Lower leg skin (tissue), 4 donors: ENCODE results near the gene NUDT19. TPM values are rescaled to one million over a fixed set of nuclear protein-coding genes. Genes with fewer than 3 reads are reported as not detected.

Experiments used
- DNase-seq, 2 donors: peaks; one replicate each; pipeline ENCODE4 v3.0.0-alpha.2; 2019; ENCODE audit warnings: low spot score in 2 of 2
- H3K4me3 ChIP-seq: fragments of 200-600 bp; sonication (generic); 2 replicates; pipeline ENCODE4 v1.5.1; 2017; ENCODE audit warnings: mild to moderate bottlenecking, low read depth; ENCODE audit not compliant: poor library complexity, severe bottlenecking
- CTCF ChIP-seq, 3 donors: fragments of 450-650 bp; IDR thresholded peaks; one replicate each; pipeline ENCODE4 v1.5.1; 2016; ENCODE audit warnings: antibody characterized with exemption in 3 of 3, mild to moderate bottlenecking in 3 of 3, moderate library complexity in 2 of 3
- POLR2A ChIP-seq, 2 donors: fragments of 450-650 bp; IDR thresholded peaks; one replicate each; pipeline ENCODE4 v1.6.1; 2016 to 2017; ENCODE audit warnings: antibody characterized with exemption in 2 of 2, mild to moderate bottlenecking in 1 of 2, moderate library complexity in 1 of 2
- WGBS, 2 donors: methylation state at CpG; one replicate each; pipeline ENCODE4 v1.1.5; 2018; 5-methylcytosine and 5-hydroxymethylcytosine counted together
- intact Hi-C: fragments of 100-400 bp; cut with DNase I; formaldehyde crosslinking; loops from one replicate; pipeline ENCODE4 v1.15.0; 2023; ENCODE audit warnings: low total_unique reads
- total RNA-seq, 4 donors: library from RNA; depleted of rRNA; stranded (reverse); fragments of >200 nt; gene quantifications; one replicate each; pipeline ENCODE4 v1.1.0, GENCODE V29; 2016

The NUDT19 gene
- total RNA-seq, 4 donors from 2014 or later = 14.8 to 19.2 (median 18.6) TPM

DNA sequence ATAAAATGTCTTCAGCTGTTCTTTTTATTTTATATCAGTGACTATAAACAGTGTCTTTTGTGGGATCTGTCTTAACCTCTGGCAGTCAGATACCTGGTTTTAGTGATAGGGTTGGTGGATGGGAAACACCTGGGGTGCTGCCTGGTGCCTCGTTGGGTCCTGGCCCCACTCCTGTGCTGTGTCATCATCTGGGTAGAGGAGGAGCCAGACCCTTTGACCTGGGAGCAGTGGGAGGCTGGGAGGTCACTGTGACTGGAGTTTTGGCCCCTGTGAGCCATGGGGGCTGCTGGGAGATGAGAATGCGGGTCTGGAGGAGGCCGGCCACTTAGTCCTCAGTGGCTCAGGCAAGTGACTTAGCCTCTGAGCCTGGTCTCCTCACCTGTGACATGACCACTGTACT is 57.3 kb downstream of the NUDT19 start:
- intact Hi-C loops = no loop called here
- no peak for TF ChIP-seq POLR2A (IDR thresholded peaks at IDR 0.05)
- TF ChIP-seq CTCF (IDR thresholded peaks at IDR 0.05) = no peak
- DNase-seq = no peak

GRCh38 chr19:32749361-32749760 is 57.7 kb downstream of the NUDT19 start:
- 66 to 79% methylated on average over 6 of the region's 6 CpGs for WGBS, 2 donors
- TF ChIP-seq CTCF (IDR thresholded peaks at IDR 0.05) = no peak
- TF ChIP-seq POLR2A (IDR thresholded peaks at IDR 0.05) = no peak
- intact Hi-C loops = no loop called here
- DNase-seq = no peak
- no peak overlapping the region for H3K4me3 ChIP-seq

More for the DNA sequence above, 57.3 kb downstream of the NUDT19 start:
- no peak overlapping the region for H3K4me3 ChIP-seq
- 64 to 68% methylated on average over 3 of the region's 3 CpGs for WGBS, 2 donors

DNA sequence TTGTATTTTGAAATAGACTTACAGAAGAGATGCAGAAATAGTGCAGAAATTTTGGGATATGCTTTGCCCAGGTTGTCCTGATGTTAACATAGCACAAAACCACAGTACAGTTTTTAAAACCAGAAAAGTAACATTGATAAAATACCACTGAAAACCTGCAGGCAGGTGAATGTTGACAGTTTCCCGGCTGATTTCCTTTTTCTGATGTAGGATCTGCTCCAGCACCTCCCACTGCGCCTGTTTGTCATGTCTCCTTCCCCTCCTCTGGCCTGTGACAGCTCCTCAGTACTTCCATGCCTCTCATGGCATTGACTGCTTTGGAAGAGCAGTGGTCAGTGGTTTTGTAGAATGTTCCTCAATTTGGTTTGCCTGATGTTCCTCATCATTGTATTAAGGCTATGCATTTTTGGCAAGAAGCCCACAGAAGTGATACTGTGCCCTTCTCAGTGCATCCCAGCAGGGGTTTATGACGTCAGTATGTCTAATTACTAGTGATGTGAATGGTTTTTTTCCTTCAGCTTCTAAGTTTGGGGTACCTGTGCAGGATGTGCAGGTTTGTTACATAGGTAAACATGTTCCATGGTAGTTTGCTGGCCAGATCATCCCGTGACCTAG is 58.9 kb downstream of the NUDT19 start:
- TF ChIP-seq CTCF (IDR thresholded peaks at IDR 0.05) = no peak
- TF ChIP-seq POLR2A (IDR thresholded peaks at IDR 0.05) = no peak
- intact Hi-C loops = no loop called here
- no peak for DNase-seq
- no peak overlapping the region for H3K4me3 ChIP-seq
- WGBS, 2 donors = 54 to 58% methylated on average over 4 of the region's 4 CpGs

DNA sequence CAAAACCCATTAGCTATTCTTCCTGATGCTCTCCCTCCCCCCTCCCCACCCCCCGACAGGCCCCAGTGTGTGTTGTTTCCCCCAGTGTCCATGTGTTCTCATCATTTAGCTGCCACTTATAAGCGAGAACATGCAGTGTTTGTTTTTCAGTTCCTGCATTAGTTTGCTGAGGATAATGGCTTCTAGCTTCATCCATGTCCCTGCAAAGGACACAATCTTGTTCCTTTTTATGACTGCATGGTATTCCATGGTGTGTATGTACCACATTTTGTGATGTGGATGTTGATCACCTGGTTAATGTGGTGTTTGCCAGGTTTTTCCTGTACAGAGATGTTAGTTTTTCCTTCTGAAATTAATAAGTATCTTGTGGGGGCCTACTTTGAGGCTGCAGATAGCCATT is 59.4 kb downstream of the NUDT19 start:
- no peak overlapping the region for H3K4me3 ChIP-seq
- no peak for DNase-seq
- intact Hi-C loops = no loop called here
- no peak for TF ChIP-seq POLR2A (IDR thresholded peaks at IDR 0.05)
- no peak for TF ChIP-seq CTCF (IDR thresholded peaks at IDR 0.05)
- WGBS, 2 donors = 58 to 73% methylated on average over 2 of the region's 2 CpGs

GRCh38 chr19:32757189-32757588 is 65.6 kb downstream of the NUDT19 start:
- WGBS, 2 donors = 69 to 76% methylated on average over 3 of the region's 3 CpGs
- TF ChIP-seq POLR2A (IDR thresholded peaks at IDR 0.05) (no peak), CTCF (IDR thresholded peaks at IDR 0.05) (no peak)
- H3K4me3 ChIP-seq = no peak overlapping the region
- intact Hi-C loops = no loop called here
- DNase-seq = no peak

Other genes starting within 250 kb of the NUDT19 start
- 10 to 100 TPM; 56.4 to 88.2 (median 63.7) TPM for gene PDCD5, start 110.6 kb upstream of the NUDT19 start, total RNA-seq
- gene ANKRD27, start 16.6 kb upstream of the NUDT19 start, total RNA-seq = 10 to 100 TPM; 24.1 to 46.0 (median 28.6) TPM
- gene RGS9BP, start 16.0 kb upstream of the NUDT19 start, total RNA-seq = 1 to 10 TPM; 1.0 to 2.9 (median 1.7) TPM
- gene TDRD12, start 27.9 kb downstream of the NUDT19 start, total RNA-seq = 1 to 10 TPM in 2 of 4 donors, under 1 TPM in 2; 0.16 to 1.3 (median 0.73) TPM
- under 1 TPM in 2 of 4 donors, not detected in 2; 0.49 TPM for gene SLC7A9, start 177.9 kb downstream of the NUDT19 start, total RNA-seq